Lower leg skin (tissue), 3 donors: ENCODE measurements around the gene OR2T3.
"Not testable (repeated sequence)": the region's sequence is repeated elsewhere in the genome, so short reads cannot be mapped to it uniquely, and the experiment has no call there.

Source experiments
- POLR2A ChIP-seq, 2 donors: fragments of 450-650 bp; IDR thresholded peaks; one replicate each; pipeline ENCODE4 v1.6.1; 2016 to 2017; ENCODE audit warnings: antibody characterized with exemption in 2 of 2, mild to moderate bottlenecking in 1 of 2, moderate library complexity in 1 of 2
- TF ChIP-seq, protein P1 (sequence below), 3 donors: fragments of 450-650 bp; IDR thresholded peaks; one replicate each; pipeline ENCODE4 v1.5.1; 2016; ENCODE audit warnings: antibody characterized with exemption in 3 of 3, mild to moderate bottlenecking in 3 of 3, moderate library complexity in 2 of 3

GRCh38 chr1:248439283-248439682, 33.9 kb upstream of the OR2T3 start:
- TF ChIP-seq, protein P1, sequence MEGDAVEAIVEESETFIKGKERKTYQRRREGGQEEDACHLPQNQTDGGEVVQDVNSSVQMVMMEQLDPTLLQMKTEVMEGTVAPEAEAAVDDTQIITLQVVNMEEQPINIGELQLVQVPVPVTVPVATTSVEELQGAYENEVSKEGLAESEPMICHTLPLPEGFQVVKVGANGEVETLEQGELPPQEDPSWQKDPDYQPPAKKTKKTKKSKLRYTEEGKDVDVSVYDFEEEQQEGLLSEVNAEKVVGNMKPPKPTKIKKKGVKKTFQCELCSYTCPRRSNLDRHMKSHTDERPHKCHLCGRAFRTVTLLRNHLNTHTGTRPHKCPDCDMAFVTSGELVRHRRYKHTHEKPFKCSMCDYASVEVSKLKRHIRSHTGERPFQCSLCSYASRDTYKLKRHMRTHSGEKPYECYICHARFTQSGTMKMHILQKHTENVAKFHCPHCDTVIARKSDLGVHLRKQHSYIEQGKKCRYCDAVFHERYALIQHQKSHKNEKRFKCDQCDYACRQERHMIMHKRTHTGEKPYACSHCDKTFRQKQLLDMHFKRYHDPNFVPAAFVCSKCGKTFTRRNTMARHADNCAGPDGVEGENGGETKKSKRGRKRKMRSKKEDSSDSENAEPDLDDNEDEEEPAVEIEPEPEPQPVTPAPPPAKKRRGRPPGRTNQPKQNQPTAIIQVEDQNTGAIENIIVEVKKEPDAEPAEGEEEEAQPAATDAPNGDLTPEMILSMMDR (IDR thresholded peaks at IDR 0.05) = not testable (repeated sequence)
- not testable (repeated sequence) for TF ChIP-seq POLR2A (IDR thresholded peaks at IDR 0.05)
